Measurements from ENCODE around the gene KCNJ16.

The KCNJ16 gene

DNA sequence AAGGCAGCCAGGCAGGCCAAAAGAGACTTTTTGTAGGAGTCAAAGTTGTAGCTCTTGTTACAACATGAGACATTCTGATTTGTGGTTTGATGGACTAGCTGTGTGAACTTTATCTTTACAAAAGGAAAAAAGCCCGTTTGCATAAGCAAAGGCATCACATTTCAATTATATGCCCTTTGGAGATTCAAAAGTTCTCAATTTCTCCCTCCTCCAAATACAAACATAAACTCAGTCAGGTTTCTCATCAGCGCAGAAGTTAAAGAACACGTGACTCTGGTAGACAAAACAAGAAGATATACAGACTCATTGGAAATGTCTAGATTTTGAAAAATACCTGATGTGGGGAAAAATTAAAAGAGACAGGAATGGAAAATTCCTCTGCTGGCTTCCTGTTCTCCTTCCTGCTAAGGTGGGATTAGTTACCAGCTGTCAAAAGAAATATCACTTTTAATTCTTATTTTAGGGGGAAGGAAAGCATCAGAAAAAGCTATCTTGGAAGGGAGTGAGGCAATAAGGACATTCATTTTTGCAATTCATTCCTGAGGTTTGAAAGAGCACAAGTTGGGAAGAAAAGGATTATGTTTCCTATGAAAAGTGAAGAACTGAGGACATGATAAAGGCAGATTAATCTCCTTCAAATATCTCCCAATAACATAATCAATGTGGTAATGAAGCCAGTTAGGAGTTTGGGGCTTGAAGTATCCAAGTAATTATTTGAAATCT is 4.6 kb upstream of the KCNJ16 start:
- DNase-seq, result no peak

DNA sequence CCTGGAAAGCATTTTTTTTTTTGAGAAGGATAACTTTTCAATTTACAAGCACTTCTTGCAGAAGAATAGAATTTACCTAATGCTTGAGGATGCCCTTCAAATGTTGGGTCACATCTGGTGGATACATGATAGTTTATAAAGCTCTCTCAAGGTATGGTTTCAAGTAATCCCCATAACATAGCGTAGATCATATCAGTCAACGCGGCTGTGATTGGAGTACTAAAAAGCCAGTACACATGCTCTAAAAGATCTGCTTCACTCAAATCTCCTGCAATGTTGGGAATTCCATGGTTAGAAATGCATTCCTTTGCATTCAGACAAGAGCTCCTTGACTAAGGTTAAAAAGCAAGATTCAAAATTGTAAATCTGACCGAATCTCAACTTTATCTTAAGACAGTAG is 3.9 kb upstream of the KCNJ16 start:
- no peak for DNase-seq

DNA sequence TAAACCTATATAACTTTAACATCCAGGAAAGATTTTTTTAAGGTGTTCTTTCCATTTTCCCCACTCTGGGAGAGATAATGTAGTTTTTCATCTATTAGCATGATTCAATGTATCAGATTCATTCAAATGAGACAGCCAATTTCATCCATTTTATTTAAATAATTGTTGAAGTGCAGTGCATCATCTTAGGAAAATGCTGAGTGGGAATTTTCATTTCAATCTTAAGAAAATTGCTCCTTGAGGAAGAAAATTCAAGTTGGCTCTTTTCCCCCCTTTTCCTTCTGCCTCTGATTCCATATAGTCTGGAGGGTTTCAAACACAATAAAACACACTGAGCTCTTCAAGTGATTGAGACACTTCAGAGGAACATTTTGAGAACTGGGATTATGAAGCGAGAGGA is 3.4 kb upstream of the KCNJ16 start:
- no peak for DNase-seq

DNA sequence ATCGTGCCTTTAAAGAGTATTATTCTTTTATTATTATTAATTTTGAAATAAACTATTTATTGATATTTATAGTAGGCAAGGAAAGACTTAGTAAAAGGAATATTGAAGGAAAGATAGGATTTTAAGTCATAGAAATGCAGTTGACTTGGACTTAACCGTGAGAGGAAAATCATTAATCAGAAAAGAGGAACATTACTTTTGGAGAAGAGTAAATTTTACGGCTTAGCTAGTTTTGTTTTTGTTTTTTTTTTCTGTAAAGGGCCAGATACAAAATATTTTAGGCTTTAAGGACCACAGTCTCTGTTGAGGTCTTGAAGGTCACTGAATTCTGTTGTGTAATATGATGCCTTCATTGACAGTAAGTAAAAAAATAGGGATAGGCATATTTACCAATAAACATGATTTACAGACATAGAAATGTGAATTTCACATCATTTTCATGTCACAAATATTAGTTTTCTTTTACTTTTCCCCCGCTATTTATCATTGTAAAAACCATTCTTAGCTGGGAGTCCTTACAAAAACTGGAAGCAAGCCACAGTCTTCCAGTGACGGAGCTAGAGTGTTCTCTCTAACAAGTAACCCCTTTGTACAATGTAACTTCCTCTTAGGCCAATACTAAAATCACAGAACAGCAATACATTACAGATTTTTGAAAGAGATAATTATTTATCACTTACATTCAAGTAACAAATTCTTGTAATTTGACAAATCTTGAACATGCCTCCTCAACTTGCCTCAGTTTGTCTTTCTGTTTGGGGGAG is 2.3 kb upstream of the KCNJ16 start:
- no peak for DNase-seq

DNA sequence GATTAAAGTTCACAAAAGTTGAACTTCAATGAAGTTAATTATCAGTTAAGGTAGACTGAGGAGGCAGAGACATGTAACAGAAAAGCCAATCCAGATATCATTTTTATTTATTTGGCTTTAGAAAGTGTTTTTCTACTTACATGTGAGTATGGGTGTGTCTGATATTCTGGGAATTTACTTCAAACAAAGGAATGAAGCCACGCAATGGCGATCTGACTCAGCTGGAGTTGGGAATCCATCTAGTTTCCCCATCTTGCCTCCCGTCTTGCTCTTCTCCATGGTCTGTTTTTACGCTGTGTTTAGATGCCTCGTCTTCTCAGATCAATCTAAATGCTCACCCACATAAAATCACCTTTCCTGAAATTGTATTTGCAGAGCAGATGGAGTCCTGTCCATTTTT is 1.7 kb upstream of the KCNJ16 start:
- DNase-seq, result no peak

DNA sequence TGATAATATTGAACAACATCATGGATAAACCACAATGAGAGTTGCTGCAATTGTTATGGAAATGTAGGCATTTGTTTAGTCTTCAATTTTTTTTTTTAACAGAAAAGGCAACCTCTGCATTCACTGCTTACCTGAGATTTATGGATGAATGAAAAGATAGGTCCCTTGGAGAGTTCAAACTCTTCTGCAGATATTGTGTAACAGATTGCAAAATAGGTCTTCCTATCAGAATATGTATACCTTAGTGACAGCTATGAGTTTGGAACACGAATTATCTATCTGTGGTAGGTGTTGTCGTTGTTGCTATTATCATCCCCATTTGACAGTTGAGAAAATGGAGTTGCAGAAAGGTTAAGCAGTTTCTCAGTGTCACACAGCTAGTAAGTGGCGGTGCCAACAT is 1.2 kb upstream of the KCNJ16 start:
- DNase-seq, result no peak

DNA sequence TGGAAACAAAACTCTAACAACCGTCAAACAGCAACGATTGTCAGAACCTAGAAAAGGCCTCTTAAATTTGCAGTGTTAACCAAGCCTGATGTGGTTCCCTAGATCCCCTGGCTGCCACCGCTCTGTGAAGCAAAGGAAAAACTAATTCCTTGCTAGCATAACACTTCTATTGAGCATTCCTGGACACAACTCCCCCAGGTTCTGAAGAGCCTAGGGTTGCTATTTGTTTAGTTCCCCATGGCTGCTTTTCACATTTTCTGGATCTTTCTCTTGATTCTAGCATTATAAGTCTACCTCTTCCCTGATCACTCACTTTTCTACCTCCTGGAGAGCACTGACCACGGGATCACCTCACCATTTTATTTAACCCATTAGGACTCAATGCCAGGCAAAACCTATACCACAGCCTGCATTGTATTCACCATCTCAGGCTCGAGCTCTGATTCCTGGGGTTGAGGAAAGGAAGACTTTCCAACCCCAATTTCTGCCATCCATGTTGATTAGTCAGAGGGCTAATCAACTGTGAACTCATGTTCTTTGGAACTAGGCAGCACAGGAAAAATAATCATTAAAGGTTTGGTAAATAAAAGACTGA is 692 bp upstream of the KCNJ16 start:
- DNase-seq, result no peak

DNA sequence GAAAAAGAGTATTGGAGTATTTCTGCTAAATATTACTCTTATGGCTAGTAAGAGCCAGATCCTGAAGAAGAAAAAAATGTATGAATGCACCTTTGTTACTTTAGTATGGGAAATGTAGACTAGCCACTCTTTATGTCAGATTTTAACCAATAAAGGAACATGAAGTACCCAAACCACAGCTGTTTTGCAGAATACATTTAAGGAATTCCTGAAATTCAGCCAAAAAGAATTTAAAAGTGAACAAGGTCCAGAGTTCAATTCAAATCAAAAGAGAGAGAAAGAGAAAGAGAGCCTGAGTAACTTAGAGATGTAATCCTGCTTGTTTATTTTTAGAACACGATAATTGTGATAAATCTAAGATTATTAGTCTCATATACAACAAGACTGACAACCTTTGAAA is 1.2 kb downstream of the KCNJ16 start:
- DNase-seq, result no peak

DNA sequence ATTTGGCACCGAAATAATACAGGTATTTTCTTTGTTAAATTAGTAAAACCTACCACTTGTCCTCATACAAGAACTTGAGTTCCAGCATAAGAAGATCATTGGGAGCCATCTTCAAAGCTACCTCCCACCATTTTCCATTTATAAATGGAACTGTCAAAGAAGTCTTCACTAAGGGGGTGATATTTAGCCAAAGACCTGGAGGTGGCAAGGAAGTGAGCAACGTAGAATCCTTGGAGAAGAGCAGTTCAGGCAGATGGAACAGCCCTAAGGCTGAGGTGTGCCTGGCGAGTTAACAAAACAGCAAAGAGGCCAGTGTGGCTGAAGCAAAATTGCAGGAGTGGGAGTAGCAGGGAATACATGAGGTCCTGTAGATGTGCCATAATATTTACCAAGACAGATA is 1.8 kb downstream of the KCNJ16 start:
- no peak for DNase-seq

DNA sequence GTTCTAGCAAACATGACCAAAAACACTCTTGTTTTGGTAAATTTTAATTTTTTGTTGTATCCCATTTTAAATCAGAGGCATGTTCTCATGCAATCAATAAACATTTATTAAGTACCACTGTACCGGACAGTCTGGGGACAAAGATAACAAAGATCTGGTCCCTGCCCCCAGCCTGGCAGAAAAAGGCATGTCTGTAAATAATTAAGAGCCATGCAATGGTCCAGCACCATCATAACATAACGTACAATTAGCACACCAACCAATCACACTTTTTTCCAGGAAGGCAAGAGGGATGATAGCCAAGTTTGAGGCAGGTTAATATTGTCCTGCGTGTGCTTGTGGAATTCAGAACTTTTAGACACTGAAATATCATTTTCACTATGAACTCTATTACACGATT is 3.5 kb downstream of the KCNJ16 start:
- no peak for DNase-seq

DNA sequence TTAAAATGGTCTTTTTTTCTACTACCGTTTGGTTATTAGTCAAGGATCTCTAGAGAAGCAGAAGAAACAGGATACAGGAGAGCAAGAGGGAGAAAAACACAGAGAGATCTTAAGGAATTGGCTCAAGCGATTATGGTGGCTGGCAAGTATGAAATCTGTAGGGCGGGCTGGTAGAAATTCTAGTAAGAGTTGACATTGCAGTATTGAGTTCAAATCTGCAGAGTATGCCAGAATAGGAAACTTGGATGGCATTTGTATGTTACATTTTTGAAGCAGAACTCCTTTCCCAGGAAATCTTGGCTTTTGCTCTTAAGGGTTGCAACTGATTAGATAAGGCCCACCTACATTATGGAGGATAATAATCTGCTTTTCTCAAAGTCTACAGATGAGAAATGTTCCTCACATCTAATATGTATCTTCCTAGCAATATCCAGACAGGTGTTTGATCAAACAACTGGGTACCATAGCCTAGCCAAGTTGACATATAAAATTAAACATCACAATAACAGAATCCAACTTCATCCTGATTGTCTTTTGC is 4.0 kb downstream of the KCNJ16 start:
- DNase-seq, result no peak

DNA sequence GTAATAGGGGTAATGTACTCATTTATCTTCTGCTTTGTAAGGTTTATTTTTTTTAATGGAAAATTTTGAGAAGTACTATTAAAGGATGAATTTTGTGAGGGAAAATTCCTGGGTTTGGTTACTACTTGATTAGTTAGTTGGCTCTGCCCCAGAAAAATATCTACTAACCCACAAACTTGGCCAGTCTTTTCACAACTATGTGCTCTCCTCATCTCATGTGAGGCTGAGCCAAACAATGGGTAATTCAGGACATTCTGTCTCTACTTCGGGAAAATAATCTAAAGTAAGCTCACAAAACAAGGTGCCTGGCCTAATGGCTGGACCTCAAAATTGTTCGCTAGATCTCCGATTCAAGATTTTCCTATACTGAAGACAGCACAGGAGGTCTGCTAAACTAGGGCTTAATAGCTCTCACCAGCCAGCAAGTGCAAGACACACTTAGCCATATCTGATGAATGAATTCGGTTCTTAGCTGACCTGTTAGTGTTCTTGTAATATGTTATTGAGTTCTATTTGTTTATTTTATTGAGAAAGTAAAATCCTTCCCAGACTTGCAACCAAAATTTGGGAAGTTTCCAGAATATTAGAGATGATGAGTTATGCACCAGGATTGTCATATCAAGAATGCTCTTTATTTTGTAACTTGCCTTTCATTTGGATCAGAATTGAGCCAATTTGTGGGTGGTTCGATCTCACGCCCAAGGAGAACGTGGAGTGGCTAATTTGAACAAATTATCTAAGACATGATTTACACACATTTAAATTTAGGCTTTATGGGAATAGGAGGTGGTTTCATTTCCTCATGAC is 5.7 kb downstream of the KCNJ16 start:
- DNase-seq, result no peak

DNA sequence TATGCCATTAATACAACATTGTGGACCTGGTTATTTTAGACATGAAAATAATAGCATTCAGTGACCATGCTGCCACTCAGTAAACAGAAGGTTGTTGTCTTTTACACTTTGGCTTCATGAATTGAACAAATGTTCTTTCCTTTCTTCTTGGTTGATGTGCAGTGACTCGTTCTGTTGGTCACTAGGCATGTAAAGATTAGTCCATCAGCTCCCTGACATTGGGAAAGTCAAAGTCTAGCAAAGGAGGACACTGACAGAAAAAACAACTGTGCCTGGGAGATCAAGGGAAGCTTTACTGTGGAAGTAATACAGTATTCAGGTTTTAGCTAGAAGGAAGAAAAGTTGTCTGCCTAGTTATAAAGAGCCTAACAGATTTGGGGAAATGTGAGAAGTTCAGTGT is 6.9 kb downstream of the KCNJ16 start:
- DNase-seq, result no peak

DNA sequence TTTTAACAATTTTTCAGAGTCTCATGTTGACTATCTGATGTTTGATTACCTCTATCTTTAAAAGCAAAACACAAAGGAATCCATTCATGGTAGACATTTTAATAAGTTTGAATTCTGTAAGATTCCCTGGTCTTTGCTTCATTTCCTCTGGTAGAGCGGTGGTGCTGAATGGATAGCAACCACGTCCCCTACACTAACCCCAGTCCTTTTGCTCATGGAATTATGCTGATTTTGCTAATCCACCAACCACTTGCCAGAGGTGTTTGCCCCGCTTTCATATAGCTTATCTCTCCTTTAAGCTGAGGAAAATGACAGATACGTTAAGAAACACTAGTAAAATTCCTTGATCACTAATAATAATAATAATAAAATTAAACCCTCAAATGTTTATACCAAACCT is 9.5 kb downstream of the KCNJ16 start:
- DNase-seq, result no peak

DNA sequence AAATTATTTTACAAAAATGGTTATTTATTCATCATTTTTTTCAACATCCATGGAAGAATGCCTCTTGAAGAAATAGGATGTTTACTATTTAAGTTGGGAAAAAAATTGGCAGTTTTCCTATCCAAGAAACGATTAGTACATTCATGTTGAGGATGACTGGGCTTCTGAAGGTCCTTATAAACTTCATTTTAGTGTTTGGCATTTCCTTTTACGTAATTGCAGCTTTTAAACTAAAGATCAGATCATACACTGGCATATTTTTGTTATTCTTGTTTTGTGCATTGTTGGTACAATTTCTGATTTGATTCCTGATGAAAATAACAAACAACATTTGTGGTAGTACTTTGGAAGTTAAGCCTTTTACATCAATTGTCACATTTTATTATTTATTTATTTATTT is 11.5 kb downstream of the KCNJ16 start:
- no peak for DNase-seq

DNA sequence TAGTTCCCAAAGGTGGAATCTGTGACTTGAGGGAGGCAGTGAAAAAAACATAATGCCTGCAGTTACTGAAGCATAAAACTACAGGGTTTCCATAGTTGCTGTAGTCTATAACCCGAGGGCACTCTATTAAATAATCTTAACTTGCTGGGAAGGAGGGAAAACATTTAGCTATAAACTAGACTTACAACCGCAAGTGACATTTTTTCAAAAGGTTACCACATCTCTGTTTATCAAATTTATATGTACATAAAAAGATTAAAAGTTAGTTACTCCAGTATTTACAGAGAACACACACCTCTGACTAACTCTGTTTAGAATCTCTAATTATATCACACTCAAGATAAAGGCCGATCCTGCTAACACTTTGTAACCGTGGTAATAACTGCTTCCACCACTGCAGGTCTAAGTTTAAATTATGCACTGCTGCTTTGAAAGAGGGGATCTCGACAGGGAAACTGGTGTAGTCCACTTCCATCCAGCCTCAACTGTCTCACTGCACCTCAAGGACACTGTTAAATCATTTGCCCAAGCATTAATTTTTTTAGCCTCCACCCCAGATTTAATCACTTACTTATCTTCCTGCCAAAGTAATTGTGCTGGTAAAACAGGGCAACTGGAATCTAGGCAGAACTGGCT is 14.6 kb downstream of the KCNJ16 start:
- DNase-seq, result no peak

DNA sequence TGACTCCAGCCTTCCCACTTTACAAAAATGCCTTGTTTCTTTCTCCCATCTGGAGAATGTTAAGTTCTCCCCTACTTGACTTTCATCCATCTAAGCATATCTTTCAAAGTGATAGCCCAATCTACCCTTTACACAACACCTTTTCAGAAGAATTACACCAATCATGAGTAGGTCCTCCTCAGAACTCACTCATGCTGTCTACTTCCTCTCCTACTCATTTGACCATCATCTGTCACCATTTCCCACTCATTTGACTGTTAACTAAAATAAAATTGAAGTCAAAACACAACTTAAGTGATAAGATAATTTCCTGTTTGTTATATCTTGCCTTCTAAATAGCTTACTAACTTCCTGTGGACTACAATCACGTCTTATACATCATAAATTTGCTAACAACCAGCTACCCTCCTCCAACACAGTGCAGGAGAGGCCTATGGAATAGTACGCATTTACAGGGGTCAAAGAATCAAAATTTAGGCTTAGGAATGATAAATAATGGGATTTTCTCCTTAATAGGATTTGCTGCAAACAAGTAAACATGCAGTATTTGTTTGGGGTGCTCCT is 16.1 kb downstream of the KCNJ16 start:
- DNase-seq, result no peak

DNA sequence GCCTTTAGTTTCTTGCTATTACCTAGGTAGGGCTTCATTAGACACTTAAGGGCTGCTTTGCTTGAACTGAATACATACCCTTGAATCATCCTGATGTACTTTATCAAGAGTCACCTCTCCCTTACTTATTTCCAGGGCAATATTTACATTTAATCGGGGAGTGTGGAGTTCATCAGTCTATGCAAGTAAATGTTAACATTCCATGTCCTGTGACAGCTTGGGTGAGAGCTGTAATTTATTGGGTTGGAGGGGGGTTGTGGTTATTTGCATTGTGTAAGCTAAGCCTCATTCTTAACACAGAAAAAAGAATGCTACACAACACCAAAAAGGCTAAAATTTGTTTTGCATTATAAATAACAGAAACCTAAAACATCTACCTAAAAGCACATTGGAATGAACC is 16.7 kb downstream of the KCNJ16 start:
- DNase-seq, result no peak

DNA sequence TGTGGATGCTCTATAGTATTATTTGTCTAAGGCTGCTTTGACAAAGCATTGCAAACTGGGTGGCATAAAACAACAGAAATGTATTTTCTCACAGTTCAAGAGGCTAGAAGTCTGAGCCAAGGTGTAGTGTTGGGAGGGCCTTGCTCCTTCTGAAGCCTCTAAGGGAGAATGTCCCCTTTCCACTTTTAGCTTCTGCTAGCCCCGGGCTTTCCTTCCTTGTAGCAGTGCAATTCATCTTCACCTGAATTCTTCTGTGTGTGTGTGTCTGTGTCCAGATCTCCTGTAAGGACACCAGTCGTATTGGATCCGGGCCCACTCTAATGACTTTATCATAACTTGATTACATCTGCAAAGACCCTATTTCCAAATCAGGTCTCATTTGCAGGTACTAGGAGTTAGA is 18.1 kb downstream of the KCNJ16 start:
- no peak for DNase-seq

DNA sequence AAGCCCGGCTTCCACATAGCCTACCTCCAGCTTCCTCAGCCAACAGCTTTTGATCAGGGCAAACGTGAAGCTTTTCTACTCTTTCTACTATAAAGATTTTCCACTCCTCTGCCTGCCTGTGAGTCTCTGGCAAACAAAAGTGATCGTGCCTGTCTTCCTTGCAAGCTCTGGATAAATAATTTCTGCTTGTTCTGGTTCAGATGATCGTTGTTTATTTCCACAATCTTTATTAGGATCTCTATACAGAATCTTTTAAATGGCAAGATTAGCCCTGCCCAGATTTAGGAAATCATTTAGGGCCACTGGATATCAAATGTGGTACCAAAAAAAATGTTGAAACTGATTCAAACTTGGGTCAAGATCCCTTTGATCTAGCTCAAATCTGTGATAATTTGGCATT is 20.4 kb downstream of the KCNJ16 start:
- DNase-seq, result no peak

DNA sequence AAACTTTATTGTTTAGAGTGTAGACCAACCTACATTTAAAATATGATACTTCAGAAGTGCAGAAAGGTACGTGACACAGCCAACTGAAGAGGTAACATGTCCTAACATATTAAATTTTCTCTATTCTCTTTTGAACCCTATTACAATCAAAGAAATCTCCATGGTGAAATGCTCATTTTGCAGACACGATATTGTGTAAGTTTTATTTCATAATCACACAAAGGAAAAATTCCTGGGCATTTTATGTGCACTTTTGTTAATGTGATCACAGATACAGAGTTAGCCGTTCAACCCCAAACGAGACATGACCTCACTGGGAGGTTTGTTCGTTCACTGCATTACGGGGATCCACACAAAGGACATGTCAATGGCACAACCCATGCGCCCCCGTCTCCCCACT is 21.8 kb downstream of the KCNJ16 start:
- no peak for DNase-seq

DNA sequence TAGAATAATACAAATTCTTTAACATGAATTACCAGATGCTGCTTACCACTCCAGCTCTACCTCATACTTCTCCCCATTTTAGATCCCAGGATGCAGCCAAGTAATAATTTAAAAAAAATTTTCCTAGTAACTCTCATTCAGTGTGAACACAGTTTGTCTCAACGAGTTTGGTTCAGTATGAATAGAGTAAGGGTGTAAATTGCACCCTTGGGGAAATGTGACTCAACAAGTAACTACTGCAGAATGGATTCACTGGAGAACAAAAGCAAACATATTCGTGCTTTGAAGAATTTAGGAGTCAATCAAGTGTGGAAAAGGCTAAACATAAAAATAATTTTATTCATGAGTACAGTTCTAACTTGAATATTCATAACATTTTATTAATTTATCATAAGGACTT is 23.0 kb downstream of the KCNJ16 start:
- DNase-seq, result no peak
